B cell (primary cell): Measurements from ENCODE around the gene CCDC97. TPM values are rescaled to one million over a fixed set of nuclear protein-coding genes. Genes with fewer than 3 reads are reported as not detected.
"Not testable (repeated sequence)": the region's sequence is repeated elsewhere in the genome, so short reads cannot be mapped to it uniquely, and the experiment has no call there.

ENCODE experiments used
- ATAC-seq: fragments of 200-7000 bp; cut with Tn5 transposase; one replicate; pipeline ENCODE4 v1.10.0; 2021; ENCODE audit warnings: low read depth, mild to moderate bottlenecking, moderate number of reproducible peaks, moderate library complexity
- CTCF ChIA-PET: fragments of 350-600 bp; sonication (Branson Sonifier 250); formaldehyde crosslinking; loops from one replicate; lab custom pipeline; 2021; ENCODE audit warnings: antibody characterized with exemption, inconsistent platforms; lab: Charles Lee
- POLR2A ChIA-PET: fragments of 350-600 bp; sonication (Branson Sonifier 250); formaldehyde crosslinking; loops from one replicate; lab custom pipeline; 2021; ENCODE audit warnings: antibody characterized with exemption; lab: Charles Lee
- DNase-seq: peaks from one replicate; pipeline ENCODE4 v3.0.0; 2013
- H2AFZ ChIP-seq: 2 replicates; pipeline ENCODE4 v1.6.1; 2012; ENCODE audit warnings: mild to moderate bottlenecking, low read depth, low read length; ENCODE audit not compliant: insufficient read depth, poor library complexity, severe bottlenecking
- H3K27ac ChIP-seq, 2 donors: 1 replicate in 1 of 2; 2 replicates in 1 of 2; pipeline ENCODE4 v1.5.1; 2012 to 2013; ENCODE audit warnings: low read length in 2 of 2, mild to moderate bottlenecking in 2 of 2, moderate library complexity in 1 of 2
- H3K27me3 ChIP-seq, 4 experiments: fragments of 200-600 bp in 1 of 4; sonication (generic) in 1 of 4; replicated peaks in 1 of 4; 1 replicate in 2 of 4; 2 replicates in 2 of 4; pipeline versions ENCODE4 v1.6.1 to v1.7.0; 2013 to 2016; ENCODE audit warnings: low read length in 3 of 4, mild to moderate bottlenecking in 2 of 4, mixed read lengths in 1 of 4, moderate library complexity in 1 of 4; ENCODE audit not compliant: insufficient read depth in 4 of 4, control insufficient read depth in 3 of 4; ENCODE audit errors: control extremely low read depth in 1 of 4
- H3K36me3 ChIP-seq, 2 experiments: replicated peaks in 1 of 2; 1 replicate in 1 of 2; 2 replicates in 1 of 2; pipeline versions ENCODE4 v1.6.1 to v1.7.1; 2013; ENCODE audit warnings: low read length in 1 of 2; ENCODE audit not compliant: insufficient read depth in 2 of 2, control insufficient read depth in 1 of 2; ENCODE audit errors: control extremely low read depth in 1 of 2, extremely low read depth in 1 of 2
- H3K4me1 ChIP-seq, 2 donors: fragments of 200-600 bp in 1 of 2; sonication (generic) in 1 of 2; 1 replicate in 1 of 2; 2 replicates in 1 of 2; pipeline versions ENCODE4 v1.5.1 to v1.6.1; 2013 to 2017; ENCODE audit warnings: low read length in 2 of 2; ENCODE audit not compliant: control insufficient read depth in 2 of 2, insufficient read depth in 2 of 2
- H3K4me2 ChIP-seq: replicated peaks from 2 replicates; pipeline ENCODE3; 2012; ENCODE audit warnings: mild to moderate bottlenecking, low read depth, low read length; ENCODE audit not compliant: poor library complexity, severe bottlenecking
- H3K4me3 ChIP-seq, 5 experiments: fragments of 200-600 bp in 1 of 5; sonication (generic) in 1 of 5; 1 replicate in 3 of 5; 2 replicates in 2 of 5; pipeline versions ENCODE4 v1.5.1 to v1.7.0; 2011 to 2016; ENCODE audit warnings: low read length in 4 of 5, mild to moderate bottlenecking in 4 of 5, low read depth in 2 of 5, control low read depth in 1 of 5, moderate library complexity in 1 of 5; ENCODE audit not compliant: insufficient read depth in 1 of 5; ENCODE audit errors: control extremely low read depth in 1 of 5, extremely low read depth in 1 of 5
- H3K79me2 ChIP-seq: fragments of 200-600 bp; sonication (generic); one replicate; pipeline ENCODE4 v1.6.0; 2016; ENCODE audit warnings: low read length; ENCODE audit not compliant: control insufficient read depth, insufficient read depth
- H3K9ac ChIP-seq: fragments of 200-600 bp; sonication (generic); 2 replicates; pipeline ENCODE4 v1.6.1; 2017; ENCODE audit warnings: mild to moderate bottlenecking, low read length, moderate library complexity
- H3K9me3 ChIP-seq, 3 donors: one replicate each; pipeline versions ENCODE4 v1.6.1 to v1.7.1; 2013; ENCODE audit warnings: low read length in 2 of 3; ENCODE audit not compliant: control insufficient read depth in 2 of 3, insufficient read depth in 1 of 3; ENCODE audit errors: control extremely low read depth in 1 of 3
- H4K20me1 ChIP-seq: 2 replicates; pipeline ENCODE4 v1.6.0; 2012; ENCODE audit warnings: mild to moderate bottlenecking, low read length; ENCODE audit not compliant: insufficient read depth, control insufficient read depth, poor library complexity, severe bottlenecking
- H3K27ac Mint-ChIP-seq: one replicate; pipeline ENCODE4 v1.8.0; 2021; ENCODE audit warnings: mixed read lengths
- H3K27me3 Mint-ChIP-seq: one replicate; pipeline ENCODE4 v1.8.0; 2021; ENCODE audit warnings: mixed read lengths
- H3K4me1 Mint-ChIP-seq: one replicate; pipeline ENCODE4 v1.8.0; 2021; ENCODE audit warnings: mixed read lengths
- H3K4me3 Mint-ChIP-seq: one replicate; pipeline ENCODE4 v1.8.0; 2021; ENCODE audit warnings: mixed read lengths
- H3K9me3 Mint-ChIP-seq: one replicate; pipeline ENCODE4 v1.8.0; 2022; ENCODE audit warnings: mixed read lengths; ENCODE audit not compliant: insufficient read depth
- CTCF ChIP-seq: fragments of 200-600 bp; IDR thresholded peaks from one replicate; pipeline ENCODE4 v1.8.0; 2022; ENCODE audit warnings: antibody characterized with exemption, mild to moderate bottlenecking
- EZH2 ChIP-seq: IDR thresholded peaks from 2 replicates; pipeline ENCODE4 v1.6.1; 2012; ENCODE audit warnings: borderline replicate concordance, low read depth, mild to moderate bottlenecking, moderate library complexity, low read length; ENCODE audit not compliant: insufficient read depth, poor library complexity, severe bottlenecking
- WGBS: methylation state at CpG from one replicate; pipeline ENCODE4 v1.1.5; 2013; ENCODE audit warnings: missing lambda C conversion rate; ENCODE audit not compliant: insufficient coverage; 5-methylcytosine and 5-hydroxymethylcytosine counted together
- intact Hi-C: fragments of 100-400 bp; cut with micrococcal nuclease; formaldehyde crosslinking; loops from one replicate; pipeline ENCODE4 v1.10.0; 2022
- polyA plus RNA-seq: library from polyadenylated mRNA; depleted of rRNA; stranded (reverse); fragments of >200 nt; gene quantifications from 2 replicates; pipeline ENCODE4 v1.2.3, GENCODE V29; 2012
- total RNA-seq, 2 donors: library from RNA; stranded (reverse); fragments of 120-200 nt in 1 of 2; gene quantifications; 1 replicate in 1 of 2; 2 replicates in 1 of 2; pipeline versions ENCODE4 v1.2.3 to v1.2.4, GENCODE V29; 2013 to 2022

CCDC97 gene
- total and polyA plus RNA-seq, 2 donors (not counting 1 experiment from before 2014, with no cell fraction given): 16.3 to 68.3 TPM

- POLR2A ChIA-PET: no interaction called here
- CTCF ChIA-PET: interaction anchor here (0.7 kb wide), 1 partner anchor 195 kb away, joined by 3 read pairs; no protein-coding TSS in a partner anchor
Measured at GRCh38 chr19:41369769-41370168, 59.8 kb downstream of the CCDC97 start.

GRCh38 chr19:41371119-41371518, 61.1 kb downstream of the CCDC97 start:
- H3K27ac Mint-ChIP-seq, H3K27me3 Mint-ChIP-seq, H3K36me3 ChIP-seq, H3K4me1 Mint-ChIP-seq, intact Hi-C loops, H3K9ac ChIP-seq, H3K4me3 ChIP-seq, H3K27ac ChIP-seq, ATAC-seq, H3K27me3 ChIP-seq, H3K4me2 ChIP-seq, H4K20me1 ChIP-seq, H2AFZ ChIP-seq, CTCF ChIA-PET, DNase-seq, H3K9me3 Mint-ChIP-seq, H3K9me3 ChIP-seq, H3K4me3 Mint-ChIP-seq: not testable (repeated sequence)
- Histone ChIP-seq H3K79me2 (peaks cover 35% of the 10 kb centered on the region), H3K4me1 (peaks cover 0 to 10% of the 10 kb centered on the region in 2 donors)
- WGBS: 97% methylated on average over 5 of the region's 5 CpGs
- POLR2A ChIA-PET: interaction anchor here (0.7 kb wide), 1 partner anchor 708 kb away, joined by 3 read pairs; no protein-coding TSS in a partner anchor

More at GRCh38 chr19:41369769-41370168, 59.8 kb downstream of the CCDC97 start:
- Histone ChIP-seq H4K20me1 (no peaks in the 10 kb centered on the region), H3K27me3 (no peaks in the 10 kb centered on the region), H3K9me3 (no peaks in the 10 kb centered on the region), H3K4me1 (peaks cover 2 to 10% of the 10 kb centered on the region in 2 donors), H3K27ac (no peak overlapping the region), H3K9ac (no peak overlapping the region), H3K4me3 (no peak overlapping the region), H3K4me2 (no peak overlapping the region), H3K79me2 (peaks cover 40% of the 10 kb centered on the region), H3K36me3 (no peaks in the 10 kb centered on the region), H2AFZ (no peak overlapping the region)
- intact Hi-C loops: no loop called here
- no peaks in the 10 kb centered on the region for H3K9me3 Mint-ChIP-seq
- H3K27me3 Mint-ChIP-seq: no peaks in the 10 kb centered on the region
- H3K27ac Mint-ChIP-seq: no peak overlapping the region
- no peak overlapping the region for H3K4me3 Mint-ChIP-seq
- H3K4me1 Mint-ChIP-seq: peaks cover 6% of the 10 kb centered on the region
- no CpG with 5 or more reads among the region's 2 CpGs for WGBS
- ATAC-seq (no peak), DNase-seq (no peak)
- no peak for TF ChIP-seq EZH2
- no peak for TF ChIP-seq CTCF
